GM18951 (cell line): ENCODE data around the gene EVX1.

Source experiments
- POLR2A ChIP-seq: IDR thresholded peaks from 4 replicates; pipeline ENCODE4 v1.6.1; 2011; ENCODE audit warnings: mild to moderate bottlenecking; ENCODE audit not compliant: insufficient read length, insufficient read depth; ENCODE audit errors: extremely low read depth
- in situ Hi-C: fragments of 300-500 bp; cut with MboI; formaldehyde crosslinking; loops from one replicate; pipeline ENCODE4 v1.12.0; 2022; ENCODE audit warnings: low sequenced_read_pairs, mixed read lengths, inconsistent platforms; ENCODE audit not compliant: unreplicated experiment

The EVX1 gene

DNA sequence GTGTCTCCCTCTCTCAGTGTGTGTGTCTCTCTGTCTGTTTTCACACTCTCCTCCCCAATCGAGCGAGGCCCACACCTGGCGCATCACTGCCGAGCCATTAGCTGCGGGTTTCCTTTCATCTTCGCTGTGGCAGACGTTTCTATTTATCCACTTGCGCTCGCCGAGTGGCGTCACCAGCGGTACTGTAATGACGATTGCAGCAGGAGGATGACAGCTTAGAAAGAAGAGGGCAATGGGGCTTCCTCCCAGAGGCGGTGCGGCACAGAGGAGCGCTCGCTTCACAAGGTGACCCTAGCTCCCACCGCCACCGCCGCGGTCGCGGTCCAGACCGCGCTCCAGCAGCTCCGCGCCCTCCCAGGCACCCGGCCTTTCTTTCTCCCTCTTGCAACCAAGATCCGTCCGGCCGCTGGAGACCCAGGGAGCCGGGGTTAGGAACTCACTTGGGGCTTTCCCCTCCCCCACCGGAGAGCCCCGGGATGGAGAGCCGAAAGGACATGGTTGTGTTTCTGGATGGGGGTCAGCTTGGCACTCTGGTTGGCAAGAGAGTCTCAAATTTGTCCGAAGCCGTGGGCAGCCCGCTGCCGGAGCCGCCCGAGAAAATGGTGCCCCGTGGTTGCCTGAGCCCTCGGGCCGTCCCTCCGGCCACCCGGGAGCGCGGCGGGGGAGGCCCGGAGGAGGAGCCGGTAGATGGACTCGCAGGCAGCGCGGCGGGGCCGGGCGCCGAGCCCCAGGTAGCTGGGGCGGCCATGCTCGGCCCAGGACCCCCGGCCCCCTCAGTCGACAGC lies at the start of gene EVX1:
Gene EVX1 (plus strand): TSS at position 248 of the 785 bp plus-strand sequence. CDS start 229 bp downstream, at position 477.
- TF ChIP-seq POLR2A = no peak
- in situ Hi-C loops = loop anchor here (10.0 kb wide), 1 partner anchor 48 kb away; no protein-coding TSS in a partner anchor

GRCh38 chr7:27193335-27194001 lies 49.1 kb upstream of the EVX1 start:
- no peak for TF ChIP-seq POLR2A
- in situ Hi-C loops = loop anchor here (10.0 kb wide), 1 partner anchor 51 kb away; the partner anchor contains the start of gene EVX1

DNA sequence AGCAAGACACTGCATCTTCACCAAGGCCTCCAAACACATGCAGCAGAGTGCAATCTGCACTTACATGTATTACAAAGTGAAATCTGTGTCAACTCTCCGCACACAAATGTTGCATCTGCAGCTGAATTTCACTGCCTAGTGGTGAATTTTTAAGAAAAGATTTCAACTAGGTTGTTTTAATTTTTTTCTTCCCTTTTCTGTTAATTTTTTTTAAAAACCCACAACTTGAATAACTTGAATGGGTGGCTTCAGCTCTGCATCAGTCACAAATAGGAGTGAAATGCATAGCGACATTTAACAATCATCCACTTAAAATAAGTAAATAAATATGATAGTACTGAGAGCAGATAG lies 48.6 kb upstream of the EVX1 start:
- no peak for TF ChIP-seq POLR2A
- in situ Hi-C loops = loop anchor here (10.0 kb wide), 1 partner anchor 51 kb away; the partner anchor contains the start of gene EVX1

DNA sequence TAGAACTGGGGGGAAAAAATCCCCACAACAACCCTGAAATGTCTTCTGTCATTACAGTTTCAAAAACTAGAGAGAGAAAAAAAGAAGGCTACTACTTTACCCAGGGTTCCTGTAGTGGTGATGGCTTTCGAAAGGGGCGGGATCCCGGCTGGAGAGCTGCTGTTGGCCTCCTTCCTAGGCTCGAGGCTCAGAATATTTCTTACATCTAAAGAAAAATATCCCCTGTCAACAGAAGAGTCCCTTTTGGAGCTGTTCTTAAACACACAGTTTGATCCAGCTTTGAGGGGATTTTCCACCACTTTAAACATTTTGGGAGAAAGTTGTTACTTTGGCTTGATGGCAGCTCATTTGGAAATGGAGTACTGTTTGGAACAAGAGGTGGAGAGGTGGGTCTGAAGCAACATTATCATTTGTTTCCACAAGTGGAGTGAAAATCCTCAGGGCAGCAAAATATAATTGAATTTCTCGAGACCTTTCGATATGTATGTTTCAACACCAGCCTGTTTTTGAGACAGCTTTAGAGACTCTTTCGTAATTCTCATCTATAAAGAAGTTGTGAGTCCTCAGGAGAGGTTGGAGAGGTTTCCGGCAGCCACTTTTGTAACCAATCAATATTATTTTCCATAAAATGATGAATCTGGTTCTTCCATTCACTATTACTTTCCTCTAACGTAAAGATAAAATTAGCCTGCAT lies 47.8 kb upstream of the EVX1 start:
- TF ChIP-seq POLR2A = no peak
- in situ Hi-C loops = loop anchor here (10.0 kb wide), 1 partner anchor 50 kb away; the partner anchor contains the start of gene EVX1

DNA sequence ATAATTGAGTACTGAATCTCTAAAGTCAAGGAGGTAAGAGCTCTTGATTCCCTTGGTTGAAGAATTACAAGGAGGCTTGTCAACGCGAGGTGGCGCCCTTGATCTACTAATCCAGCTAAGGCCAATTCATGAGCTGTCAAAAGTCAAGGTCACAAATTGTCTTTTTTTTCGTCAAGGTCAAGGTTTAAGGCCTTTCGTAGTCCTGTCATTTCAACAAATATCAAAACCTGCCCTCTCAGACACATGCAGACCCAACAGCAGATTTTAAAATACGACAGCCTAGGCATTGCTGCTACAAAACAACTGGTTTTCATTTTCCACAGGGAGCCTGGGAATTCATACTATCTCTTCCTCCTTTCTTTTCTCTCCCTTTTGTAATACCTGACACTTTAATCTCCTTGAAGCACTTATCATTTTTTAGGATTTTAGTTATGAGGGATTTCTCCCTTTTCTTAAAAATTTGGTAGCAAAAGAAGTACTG lies 46.3 kb upstream of the EVX1 start:
- in situ Hi-C loops = loop anchor here (10.0 kb wide), 1 partner anchor 48 kb away; the partner anchor contains the start of gene EVX1
- no peak for TF ChIP-seq POLR2A

- in situ Hi-C loops = loop anchor here (10.0 kb wide), 1 partner anchor 47 kb away; the partner anchor contains the start of gene EVX1
- no peak for TF ChIP-seq POLR2A
These were observed 45.2 kb upstream of the EVX1 start for GRCh38 chr7:27197137-27198042.

DNA sequence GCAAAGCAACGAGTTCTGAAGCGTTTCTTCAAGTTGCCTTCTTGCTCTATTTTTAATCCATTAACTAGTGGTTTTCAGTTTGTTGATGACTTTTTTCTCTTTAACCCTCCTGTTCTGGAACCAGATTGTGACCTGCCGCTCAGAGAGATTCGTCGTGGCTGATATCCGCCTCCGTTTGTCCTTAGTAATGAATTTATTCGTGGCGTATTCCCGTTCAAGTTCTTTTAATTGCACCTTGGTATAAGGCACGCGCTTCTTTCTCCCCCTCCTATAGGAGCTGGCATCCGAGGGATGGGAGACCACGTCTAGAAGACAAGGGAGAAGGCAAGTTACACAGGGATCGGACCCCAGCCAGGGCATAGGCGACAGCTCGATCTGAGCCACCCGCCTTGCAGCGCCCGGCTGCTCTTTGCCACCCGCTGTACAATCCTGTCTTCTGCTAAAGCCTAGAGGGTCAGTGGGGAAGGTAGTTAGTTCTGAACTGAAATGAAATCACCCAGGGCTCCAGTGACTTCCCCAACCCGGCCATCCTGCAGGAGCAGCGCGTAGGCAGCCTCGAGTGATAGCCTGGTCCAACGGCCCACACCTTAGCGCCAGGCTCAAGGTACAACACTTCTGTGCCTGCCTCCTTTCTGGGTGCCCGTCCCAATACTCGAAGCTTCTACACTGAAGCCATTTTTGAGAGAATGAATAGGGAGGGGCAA lies 44.3 kb upstream of the EVX1 start:
- in situ Hi-C loops = loop anchor here (10.0 kb wide), 1 partner anchor 47 kb away; the partner anchor contains the start of gene EVX1
- no peak for TF ChIP-seq POLR2A

- no peak for TF ChIP-seq POLR2A
- in situ Hi-C loops = loop anchor here (10.0 kb wide), 1 partner anchor 46 kb away; the partner anchor contains the start of gene EVX1
These were observed 43.5 kb upstream of the EVX1 start for GRCh38 chr7:27198871-27199801.

DNA sequence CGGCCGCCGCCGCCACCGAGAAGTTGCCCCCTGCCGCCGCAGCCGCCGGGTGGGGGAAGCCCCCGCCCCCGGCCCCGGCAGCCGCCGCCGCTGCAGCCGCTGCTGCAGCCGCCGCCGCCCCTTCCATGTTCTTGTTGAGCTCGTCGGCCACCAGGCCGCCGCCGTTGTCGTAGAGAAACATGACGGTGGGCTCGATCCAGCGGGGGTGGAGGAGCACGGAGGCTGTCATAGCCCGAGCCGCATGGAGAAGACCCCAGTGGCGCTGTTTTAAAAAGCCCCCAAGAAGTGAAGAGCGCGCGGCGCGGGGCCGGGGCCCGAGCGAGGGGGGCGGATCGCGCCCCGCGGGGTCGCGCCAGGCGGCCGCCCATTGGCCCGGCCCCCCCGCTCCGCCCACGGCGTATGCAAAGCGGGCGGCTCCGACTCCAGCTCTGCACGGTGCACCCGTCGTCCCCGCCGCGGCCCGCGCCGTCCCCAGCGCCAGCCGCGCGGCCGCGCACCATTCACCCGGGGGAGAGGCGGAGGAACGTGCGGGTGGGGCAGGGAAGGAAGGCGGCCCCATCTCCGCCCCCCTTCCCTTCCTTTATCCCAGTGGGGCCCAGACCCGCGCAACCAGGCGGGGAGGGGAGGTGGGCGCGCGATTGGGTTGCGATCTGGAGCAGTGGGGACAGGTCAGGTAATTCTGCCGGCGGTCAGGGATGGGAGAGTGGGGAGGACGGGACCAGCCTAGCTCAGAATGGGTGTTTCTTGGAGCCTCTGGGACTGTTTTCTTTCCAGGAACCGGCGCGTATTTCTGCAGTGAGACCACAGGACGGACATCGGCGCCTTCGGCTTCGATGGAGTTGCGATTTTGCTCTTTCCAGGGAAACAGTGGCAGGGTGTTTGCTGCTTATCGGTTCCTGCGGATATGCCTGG lies 42.5 kb upstream of the EVX1 start, which contains the start of gene HOXA13:
Gene HOXA13 (minus strand): TSS at position 243 of the 912 bp plus-strand sequence. CDS start 14 bp downstream, at position 229.
- no peak for TF ChIP-seq POLR2A
- in situ Hi-C loops = loop anchor here (10.0 to 25.0 kb wide), 3 partner anchors 45 to 725 kb away; partner anchors contain the start of gene EVX1
